OCI-M2 (cell line): ENCODE measurements around the gene ARPP19.
"Not testable (repeated sequence)": the region's sequence is repeated elsewhere in the genome, so short reads cannot be mapped to it uniquely, and the experiment has no call there.

Experiments used
- DNase-seq: peaks from one replicate; lab custom pipeline; 2025; ENCODE audit not compliant: unreplicated experiment; lab: John Stamatoyannopoulos, UW

Gene ARPP19, protein sequence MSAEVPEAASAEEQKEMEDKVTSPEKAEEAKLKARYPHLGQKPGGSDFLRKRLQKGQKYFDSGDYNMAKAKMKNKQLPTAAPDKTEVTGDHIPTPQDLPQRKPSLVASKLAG

GRCh38 chr15:52568601-52569585, at the start of gene ARPP19:
TSS of gene ARPP19 (minus strand) at chr15:52569030. CDS start at chr15:52568892, 138 bp downstream.
- no peak for DNase-seq

- no peak for DNase-seq
Observed at GRCh38 chr15:52617026-52617425, 48.2 kb upstream of the ARPP19 start.

DNA sequence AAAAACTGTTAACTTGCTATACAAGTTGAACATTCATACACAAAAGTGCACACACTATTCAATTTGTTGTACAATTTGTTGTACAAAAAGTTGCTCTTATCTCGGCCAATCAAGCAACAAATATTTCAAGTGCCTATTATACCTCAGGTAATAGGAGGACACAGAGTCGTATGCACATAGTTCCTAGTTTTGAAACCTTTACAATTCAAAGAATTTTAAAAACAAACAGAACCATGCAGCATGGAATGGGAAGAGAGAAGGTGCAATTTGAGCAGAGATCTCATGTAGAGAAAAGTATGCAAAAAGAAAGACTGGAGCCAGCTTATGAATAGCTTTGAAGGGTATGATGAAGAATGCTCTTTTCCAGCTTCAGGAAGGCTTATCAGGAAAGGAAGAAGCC, 46.5 kb upstream of the ARPP19 start:
- no peak for DNase-seq

- DNase-seq: no peak
Observed at GRCh38 chr15:52609593-52609992, 40.8 kb upstream of the ARPP19 start.

GRCh38 chr15:52584414-52584813, 15.6 kb upstream of the ARPP19 start:
- DNase-seq: no peak

DNA sequence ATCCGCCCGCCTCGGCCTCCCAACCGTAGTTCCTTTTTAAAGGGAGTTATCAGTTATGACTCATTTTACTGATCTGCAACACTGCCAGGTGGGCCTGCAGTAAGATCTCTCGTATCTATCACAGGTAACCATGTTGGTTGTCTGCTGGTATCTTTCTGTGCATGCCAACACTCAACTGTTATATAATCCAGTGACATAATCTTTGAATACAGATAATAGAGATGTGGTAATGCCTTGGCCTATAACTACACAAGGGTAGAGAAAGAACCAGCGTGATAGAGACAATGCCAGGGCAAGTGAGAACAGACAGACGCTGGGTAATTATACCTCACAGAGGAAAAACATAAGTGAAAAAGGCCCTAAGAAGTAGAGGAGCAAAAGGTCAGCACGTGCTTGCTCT, 11.0 kb upstream of the ARPP19 start:
- DNase-seq: no peak

DNA sequence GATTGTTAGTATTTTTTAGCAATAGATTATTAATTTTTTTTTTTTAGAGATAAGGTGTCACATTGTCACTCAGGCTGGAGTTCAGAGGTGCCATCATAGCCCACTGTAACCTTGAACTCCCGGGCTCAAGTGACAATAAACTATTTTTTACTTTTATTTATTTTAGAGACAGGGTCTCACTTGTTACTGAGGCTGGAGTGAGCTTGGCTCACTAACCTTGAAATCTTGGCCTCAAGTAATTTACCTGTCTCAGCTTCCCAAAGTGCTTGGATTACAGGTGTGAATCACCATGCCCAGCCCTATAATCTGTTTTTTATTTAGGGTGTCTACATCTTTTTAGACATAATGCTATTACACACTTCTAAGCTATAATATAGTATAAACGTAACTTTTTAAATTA, 7.9 kb upstream of the ARPP19 start:
- no peak for DNase-seq

- DNase-seq: not testable (repeated sequence)
Observed at GRCh38 chr15:52575573-52575972, 6.7 kb upstream of the ARPP19 start.

DNA sequence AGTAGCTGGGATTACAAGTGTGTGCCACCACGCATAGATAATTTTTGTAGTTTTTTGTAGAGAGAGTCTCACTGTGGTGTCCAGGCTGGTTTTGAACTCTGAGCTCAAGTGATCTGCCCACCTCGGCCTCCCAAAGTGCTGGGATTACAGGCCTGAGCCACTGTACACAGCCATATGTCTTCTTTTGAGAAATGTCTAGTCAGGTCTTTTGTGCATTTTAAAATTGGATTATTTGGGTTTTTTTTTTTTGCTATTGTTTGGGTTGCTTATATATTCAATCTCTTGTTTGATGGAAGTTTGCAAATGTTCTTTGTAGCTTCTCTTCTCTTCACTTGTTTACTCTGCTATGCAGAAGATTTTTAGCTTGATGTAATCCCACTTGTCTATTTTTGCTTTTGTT, 6.2 kb upstream of the ARPP19 start:
- no peak for DNase-seq

GRCh38 chr15:52574623-52575022, 5.8 kb upstream of the ARPP19 start:
- not testable (repeated sequence) for DNase-seq

- DNase-seq: no peak
Observed at GRCh38 chr15:52567871-52568600, 794 bp downstream of the ARPP19 start.

GRCh38 chr15:52566889-52567288, 1.9 kb downstream of the ARPP19 start:
- no peak for DNase-seq

DNA sequence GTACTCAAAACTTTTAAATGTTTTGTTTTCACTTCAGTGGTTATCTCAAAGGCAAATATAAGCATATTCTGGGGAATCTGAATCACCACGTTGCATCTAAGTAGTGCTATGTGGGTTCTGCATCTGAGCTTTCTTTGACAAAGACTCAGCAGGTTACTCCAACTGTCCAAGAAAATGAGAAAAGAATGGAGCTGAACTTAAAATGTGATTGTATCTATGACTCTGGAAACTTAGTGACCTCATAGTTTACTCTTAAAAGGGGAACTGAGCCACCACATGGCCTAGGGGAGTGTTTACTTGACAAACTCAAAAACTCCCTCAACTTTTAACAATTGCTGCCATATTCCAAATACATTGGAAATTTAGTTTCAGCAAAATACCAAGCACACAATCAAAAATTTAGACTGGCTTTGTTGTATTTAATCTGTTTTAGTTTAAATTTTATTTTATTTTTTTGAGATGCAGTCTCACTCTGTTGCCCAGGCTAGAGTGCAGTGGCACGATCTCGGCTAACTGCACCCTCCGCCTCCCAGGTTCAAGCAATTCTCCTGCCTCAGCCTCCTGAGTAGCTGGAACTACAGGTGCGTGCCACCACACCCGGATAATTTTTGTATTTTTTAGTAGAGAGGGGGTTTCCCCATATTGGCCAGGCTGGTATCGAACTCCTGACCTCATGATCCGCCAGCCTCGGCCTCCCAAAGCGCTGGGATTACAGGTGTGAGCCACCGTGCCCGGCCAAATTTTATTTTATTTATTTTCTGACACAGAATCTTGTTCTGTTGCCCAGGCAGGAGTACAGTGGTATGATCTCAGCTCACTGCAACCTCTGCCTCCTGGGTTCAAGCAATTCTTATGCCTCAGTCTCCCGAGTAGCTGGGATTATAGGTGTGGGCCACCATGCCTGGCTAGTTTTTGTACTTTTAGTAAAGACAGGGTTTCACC, 3.1 kb downstream of the ARPP19 start:
- DNase-seq: not testable (repeated sequence)

- DNase-seq: no peak
Observed at GRCh38 chr15:52563501-52564060, 5.2 kb downstream of the ARPP19 start.

GRCh38 chr15:52559575-52559974, 9.3 kb downstream of the ARPP19 start:
- no peak for DNase-seq

DNA sequence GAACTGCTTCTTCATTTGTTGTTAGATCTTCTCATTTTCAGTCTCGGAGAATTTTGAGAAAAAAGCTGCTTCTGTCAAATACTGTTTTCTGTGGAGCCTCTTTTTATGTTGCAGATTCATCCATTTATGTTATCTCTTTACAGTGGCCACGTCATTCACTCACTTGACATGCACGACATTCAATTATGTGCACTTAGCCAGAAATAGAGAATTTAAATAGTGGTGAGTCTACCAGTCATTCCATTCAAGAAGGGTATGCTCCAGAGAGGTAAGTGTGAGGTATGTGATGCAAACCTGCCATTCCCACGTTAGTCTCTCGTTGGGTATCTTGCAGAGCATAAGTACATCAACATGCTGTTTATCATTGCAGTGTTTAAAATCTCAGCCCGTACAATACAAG, 9.8 kb downstream of the ARPP19 start:
- no peak for DNase-seq

- no peak for DNase-seq
Observed at GRCh38 chr15:52558196-52558595, 10.6 kb downstream of the ARPP19 start.

- no peak for DNase-seq
Observed at GRCh38 chr15:52557274-52557641, 11.6 kb downstream of the ARPP19 start.

GRCh38 chr15:52556524-52557273, 12.1 kb downstream of the ARPP19 start:
- DNase-seq: no peak

GRCh38 chr15:52552303-52552702, 16.5 kb downstream of the ARPP19 start:
- no peak for DNase-seq
